HepG2 (cell line): ENCODE measurements around the gene ADAMTS16. TPM values are rescaled to one million over a fixed set of nuclear protein-coding genes. Genes with fewer than 3 reads are reported as not detected.

Source experiments
- AHR ChIP-seq: IDR thresholded peaks from 2 replicates; pipeline ENCODE4 v1.6.1; 2018; ENCODE audit warnings: missing genetic modification reagents, missing compliant biosample characterization
- BCL6 ChIP-seq: IDR thresholded peaks from 2 replicates; pipeline ENCODE4 v1.6.1; 2016; ENCODE audit warnings: missing genetic modification reagents, missing compliant biosample characterization
- CREB1 ChIP-seq, 2 experiments: fragments of 450-650 bp in 1 of 2; IDR thresholded peaks; 2 replicates each; pipeline ENCODE4 v1.6.1; 2016 to 2017; ENCODE audit warnings: control low read depth in 1 of 2, mild to moderate bottlenecking in 1 of 2, missing compliant biosample characterization in 1 of 2, missing genetic modification characterization in 1 of 2
- FOXK1 ChIP-seq: sonication (generic); formaldehyde crosslinking; IDR thresholded peaks from 2 replicates; pipeline ENCODE4 v1.4.0; 2020; ENCODE audit warnings: low read depth, missing genetic modification reagents, borderline replicate concordance
- FOXP1 ChIP-seq, 2 experiments: fragments of 450-650 bp in 1 of 2; IDR thresholded peaks; 2 replicates each; pipeline ENCODE4 v1.6.1; 2017 to 2018; ENCODE audit warnings: antibody characterized with exemption in 1 of 2
- GABPB1 ChIP-seq: IDR thresholded peaks from 2 replicates; pipeline ENCODE4 v1.6.1; 2016; ENCODE audit warnings: mild to moderate bottlenecking, missing genetic modification reagents, moderate library complexity, missing compliant biosample characterization
- HINFP ChIP-seq: sonication (generic); formaldehyde crosslinking; IDR thresholded peaks from 2 replicates; pipeline ENCODE4 v1.4.0; 2020; ENCODE audit warnings: low read depth, mild to moderate bottlenecking, missing genetic modification reagents
- HMG20A ChIP-seq: IDR thresholded peaks from 2 replicates; pipeline ENCODE4 v1.6.1; 2016; ENCODE audit warnings: borderline replicate concordance
- KLF6 ChIP-seq: IDR thresholded peaks from 2 replicates; pipeline ENCODE4 v1.8.0; 2016; ENCODE audit warnings: missing biosample characterization, missing genetic modification reagents
- SOX6 ChIP-seq, 2 experiments: fragments of 450-650 bp in 1 of 2; sonication (generic) in 1 of 2; formaldehyde crosslinking in 1 of 2; IDR thresholded peaks; 2 replicates each; pipeline versions ENCODE4 v1.4.0 to v1.6.1; 2017 to 2020; ENCODE audit warnings: antibody characterized with exemption in 1 of 2, mild to moderate bottlenecking in 1 of 2, missing genetic modification reagents in 1 of 2
- ZFP82 ChIP-seq: sonication (generic); formaldehyde crosslinking; IDR thresholded peaks from 2 replicates; pipeline ENCODE4 v1.5.1; 2020; ENCODE audit warnings: mild to moderate bottlenecking, missing genetic modification reagents, borderline replicate concordance
- ZNF12 ChIP-seq: sonication (generic); formaldehyde crosslinking; IDR thresholded peaks from 2 replicates; pipeline ENCODE4 v1.5.0; 2020; ENCODE audit warnings: missing genetic modification reagents
- ZNF136 ChIP-seq: sonication (generic); formaldehyde crosslinking; IDR thresholded peaks from 2 replicates; pipeline ENCODE4 v1.8.1; 2022; ENCODE audit warnings: low read depth, mild to moderate bottlenecking, moderate library complexity, missing genetic modification reagents
- ZNF263 ChIP-seq: sonication (generic); formaldehyde crosslinking; IDR thresholded peaks from 2 replicates; pipeline ENCODE4 v1.4.0; 2020; ENCODE audit warnings: missing genetic modification reagents
- ZNF329 ChIP-seq: sonication (generic); formaldehyde crosslinking; IDR thresholded peaks from 2 replicates; pipeline ENCODE4 v1.9.0; 2021; ENCODE audit warnings: low read depth, mild to moderate bottlenecking, missing genetic modification reagents
- ZNF367 ChIP-seq: sonication (generic); formaldehyde crosslinking; IDR thresholded peaks from 2 replicates; pipeline ENCODE4 v1.4.0; 2020; ENCODE audit warnings: missing genetic modification reagents, borderline replicate concordance
- ZNF672 ChIP-seq: sonication (generic); formaldehyde crosslinking; IDR thresholded peaks from 2 replicates; pipeline ENCODE4 v1.8.1; 2022; ENCODE audit warnings: missing genetic modification reagents
- ZNF709 ChIP-seq: sonication (generic); formaldehyde crosslinking; IDR thresholded peaks from 2 replicates; pipeline ENCODE4 v1.5.0; 2020; ENCODE audit warnings: mild to moderate bottlenecking, missing genetic modification reagents
- ZNF772 ChIP-seq: sonication (generic); formaldehyde crosslinking; IDR thresholded peaks from 2 replicates; pipeline ENCODE4 v1.5.0; 2020; ENCODE audit warnings: mild to moderate bottlenecking, missing genetic modification reagents
- ZNF883 ChIP-seq: sonication (generic); formaldehyde crosslinking; IDR thresholded peaks from 2 replicates; pipeline ENCODE4 v1.5.1; 2020; ENCODE audit warnings: mild to moderate bottlenecking, missing genetic modification reagents; ENCODE audit errors: not compliant biosample characterization
- polyA plus RNA-seq, 8 experiments: library from polyadenylated mRNA; depleted of rRNA in 3 of 8; stranded (reverse) in 7 of 8; unstranded in 1 of 8; fragments of >200 nt; fragmentation: Illumina TruSeq in 4 of 8; extraction: Trizol in 4 of 8; gene quantifications; 2 replicates each; pipeline versions ENCODE4 v1.2.1 to v1.2.3, GENCODE V29; 2011 to 2016; ENCODE audit warnings: low read depth in 4 of 8, missing spikeins in 1 of 8, mixed read lengths in 1 of 8; ENCODE audit not compliant: insufficient read depth in 1 of 8
- total RNA-seq, 5 experiments: library from RNA; depleted of rRNA; stranded (reverse); fragments of >200 nt; fragmentation: Illumina TruSeq; extraction: Trizol; gene quantifications; 2 replicates each; pipeline ENCODE4 v1.2.3, GENCODE V29; 2016; ENCODE audit warnings: low read depth in 1 of 5
- TF ChIP-seq, protein P1 (sequence below): sonication (generic); formaldehyde crosslinking; IDR thresholded peaks from 2 replicates; pipeline ENCODE4 v1.5.1; 2020; ENCODE audit warnings: mild to moderate bottlenecking, missing genetic modification reagents, moderate library complexity
- TF ChIP-seq, protein P2 (sequence below): sonication (generic); formaldehyde crosslinking; IDR thresholded peaks from 2 replicates; pipeline ENCODE4 v1.4.0; 2020; ENCODE audit warnings: missing genetic modification reagents; ENCODE audit errors: not compliant biosample characterization
- TF ChIP-seq, protein P3 (sequence below): sonication (generic); formaldehyde crosslinking; IDR thresholded peaks from 2 replicates; pipeline ENCODE4 v1.4.0; 2020; ENCODE audit warnings: mild to moderate bottlenecking, low read depth, missing genetic modification reagents

ADAMTS16 gene
- total and polyA plus RNA-seq, 2 of the 13 experiments (the other 11 are each of a cell fraction or from before 2014, with no cell fraction given): 0.02 to 0.03 TPM

- TF ChIP-seq HINFP (CRISPR knock-in tag) (no peak), ZNF672 (CRISPR knock-in tag) (no peak), ZNF772 (CRISPR knock-in tag) (0 out of 2 replicates have a peak, but pooled peaks have one; percentile 59), CREB1 (IDR thresholded peaks at IDR 0.05) (no peak), CREB1 (CRISPR knock-in tag; IDR thresholded peaks at IDR 0.05) (peak; percentile 32; the same call in 1 of the 2 replicates), FOXK1 (CRISPR knock-in tag) (0 out of 2 replicates have a peak, but pooled peaks have one; percentile 18), ZNF136 (CRISPR knock-in tag) (no peak), HMG20A (CRISPR knock-in tag) (no peak), GABPB1 (CRISPR knock-in tag) (peak; percentile 60; the same call in 1 of the 2 replicates), ZNF709 (CRISPR knock-in tag) (no peak), ZFP82 (CRISPR knock-in tag) (no peak), ZNF12 (CRISPR knock-in tag) (peak; percentile 20; the same call in 1 of the 2 replicates), AHR (CRISPR knock-in tag) (no peak), ZNF263 (CRISPR knock-in tag) (no peak), KLF6 (CRISPR knock-in tag) (no peak), FOXP1 (IDR thresholded peaks at IDR 0.05) (no peak), FOXP1 (CRISPR knock-in tag; IDR thresholded peaks at IDR 0.05) (0 out of 2 replicates have a peak, but pooled peaks have one; percentile 16), ZNF329 (no peak), SOX6 (IDR thresholded peaks at IDR 0.05) (no peak), SOX6 (CRISPR knock-in tag; IDR thresholded peaks at IDR 0.05) (peak; percentile 57), ZNF883 (CRISPR knock-in tag) (no peak), BCL6 (peak; percentile 63), ZNF367 (CRISPR knock-in tag) (no peak)
- TF ChIP-seq, protein P1, sequence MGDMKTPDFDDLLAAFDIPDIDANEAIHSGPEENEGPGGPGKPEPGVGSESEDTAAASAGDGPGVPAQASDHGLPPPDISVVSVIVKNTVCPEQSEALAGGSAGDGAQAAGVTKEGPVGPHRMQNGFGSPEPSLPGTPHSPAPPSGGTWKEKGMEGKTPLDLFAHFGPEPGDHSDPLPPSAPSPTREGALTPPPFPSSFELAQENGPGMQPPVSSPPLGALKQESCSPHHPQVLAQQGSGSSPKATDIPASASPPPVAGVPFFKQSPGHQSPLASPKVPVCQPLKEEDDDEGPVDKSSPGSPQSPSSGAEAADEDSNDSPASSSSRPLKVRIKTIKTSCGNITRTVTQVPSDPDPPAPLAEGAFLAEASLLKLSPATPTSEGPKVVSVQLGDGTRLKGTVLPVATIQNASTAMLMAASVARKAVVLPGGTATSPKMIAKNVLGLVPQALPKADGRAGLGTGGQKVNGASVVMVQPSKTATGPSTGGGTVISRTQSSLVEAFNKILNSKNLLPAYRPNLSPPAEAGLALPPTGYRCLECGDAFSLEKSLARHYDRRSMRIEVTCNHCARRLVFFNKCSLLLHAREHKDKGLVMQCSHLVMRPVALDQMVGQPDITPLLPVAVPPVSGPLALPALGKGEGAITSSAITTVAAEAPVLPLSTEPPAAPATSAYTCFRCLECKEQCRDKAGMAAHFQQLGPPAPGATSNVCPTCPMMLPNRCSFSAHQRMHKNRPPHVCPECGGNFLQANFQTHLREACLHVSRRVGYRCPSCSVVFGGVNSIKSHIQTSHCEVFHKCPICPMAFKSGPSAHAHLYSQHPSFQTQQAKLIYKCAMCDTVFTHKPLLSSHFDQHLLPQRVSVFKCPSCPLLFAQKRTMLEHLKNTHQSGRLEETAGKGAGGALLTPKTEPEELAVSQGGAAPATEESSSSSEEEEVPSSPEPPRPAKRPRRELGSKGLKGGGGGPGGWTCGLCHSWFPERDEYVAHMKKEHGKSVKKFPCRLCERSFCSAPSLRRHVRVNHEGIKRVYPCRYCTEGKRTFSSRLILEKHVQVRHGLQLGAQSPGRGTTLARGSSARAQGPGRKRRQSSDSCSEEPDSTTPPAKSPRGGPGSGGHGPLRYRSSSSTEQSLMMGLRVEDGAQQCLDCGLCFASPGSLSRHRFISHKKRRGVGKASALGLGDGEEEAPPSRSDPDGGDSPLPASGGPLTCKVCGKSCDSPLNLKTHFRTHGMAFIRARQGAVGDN (CRISPR knock-in tag): peak; percentile 63
- TF ChIP-seq, protein P2, sequence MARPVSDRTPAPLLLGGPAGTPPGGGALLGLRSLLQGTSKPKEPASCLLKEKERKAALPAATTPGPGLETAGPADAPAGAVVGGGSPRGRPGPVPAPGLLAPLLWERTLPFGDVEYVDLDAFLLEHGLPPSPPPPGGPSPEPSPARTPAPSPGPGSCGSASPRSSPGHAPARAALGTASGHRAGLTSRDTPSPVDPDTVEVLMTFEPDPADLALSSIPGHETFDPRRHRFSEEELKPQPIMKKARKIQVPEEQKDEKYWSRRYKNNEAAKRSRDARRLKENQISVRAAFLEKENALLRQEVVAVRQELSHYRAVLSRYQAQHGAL (CRISPR knock-in tag): no peak
- TF ChIP-seq, protein P3, sequence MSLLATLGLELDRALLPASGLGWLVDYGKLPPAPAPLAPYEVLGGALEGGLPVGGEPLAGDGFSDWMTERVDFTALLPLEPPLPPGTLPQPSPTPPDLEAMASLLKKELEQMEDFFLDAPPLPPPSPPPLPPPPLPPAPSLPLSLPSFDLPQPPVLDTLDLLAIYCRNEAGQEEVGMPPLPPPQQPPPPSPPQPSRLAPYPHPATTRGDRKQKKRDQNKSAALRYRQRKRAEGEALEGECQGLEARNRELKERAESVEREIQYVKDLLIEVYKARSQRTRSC (CRISPR knock-in tag): no peak
These were observed 211.3 kb downstream of the ADAMTS16 start (continued) for GRCh38 chr5:5351288-5351979.
